HG03103 (cell line): ENCODE measurements around the gene MBP.
"Not testable (repeated sequence)": the region's sequence is repeated elsewhere in the genome, so short reads cannot be mapped to it uniquely, and the experiment has no call there.

ENCODE experiments used
- ATAC-seq: cut with Tn5 transposase; IDR thresholded peaks from one replicate; pipeline ENCODE4 v1.9.1; 2021; ENCODE audit warnings: low read depth; ENCODE audit not compliant: unreplicated experiment

Gene MBP

GRCh38 chr18:77035380-77036187 lies 97.0 kb downstream of the MBP start:
- ATAC-seq = no peak

- ATAC-seq = no peak
Measured at GRCh38 chr18:77033575-77033974, 99.0 kb downstream of the MBP start.

GRCh38 chr18:77032181-77032701 lies 100.3 kb downstream of the MBP start:
- no peak for ATAC-seq

GRCh38 chr18:77031662-77032061 lies 100.9 kb downstream of the MBP start:
- no peak for ATAC-seq

- no peak for ATAC-seq
Measured at GRCh38 chr18:77030201-77030600, 102.4 kb downstream of the MBP start.

- no peak for ATAC-seq
Measured at GRCh38 chr18:77025831-77026363, 106.7 kb downstream of the MBP start.

- ATAC-seq = no peak
Measured at GRCh38 chr18:77025123-77025522, 107.5 kb downstream of the MBP start.

- no peak for ATAC-seq
Measured at GRCh38 chr18:77024476-77024875, 108.1 kb downstream of the MBP start.

GRCh38 chr18:77023102-77023782 lies 109.3 kb downstream of the MBP start:
- no peak for ATAC-seq

GRCh38 chr18:77022556-77022955 lies 110.0 kb downstream of the MBP start:
- no peak for ATAC-seq

- ATAC-seq = no peak
Measured at GRCh38 chr18:77022116-77022515, 110.5 kb downstream of the MBP start.

- not testable (repeated sequence) for ATAC-seq
Measured at GRCh38 chr18:77021478-77021877, 111.1 kb downstream of the MBP start.

- no peak for ATAC-seq
Measured at GRCh38 chr18:77021075-77021474, 111.5 kb downstream of the MBP start.

GRCh38 chr18:77020561-77020960 lies 112.0 kb downstream of the MBP start:
- no peak for ATAC-seq

- ATAC-seq = no peak
Measured at GRCh38 chr18:77019641-77020040, 112.9 kb downstream of the MBP start.

- not testable (repeated sequence) for ATAC-seq
Measured at GRCh38 chr18:77018650-77019049, 113.9 kb downstream of the MBP start.

- ATAC-seq = no peak
Measured at GRCh38 chr18:77017355-77017754, 115.2 kb downstream of the MBP start.

GRCh38 chr18:77016936-77017335 lies 115.6 kb downstream of the MBP start:
- ATAC-seq = no peak

GRCh38 chr18:77015771-77016710 lies 116.5 kb downstream of the MBP start:
- ATAC-seq = no peak

- no peak for ATAC-seq
Measured at GRCh38 chr18:77015169-77015568, 117.4 kb downstream of the MBP start.
